GM19438 (cell line): ENCODE data around the gene POLG.

Experiments used
- ATAC-seq: cut with Tn5 transposase; IDR thresholded peaks from one replicate; pipeline ENCODE4 v1.9.1; 2021; ENCODE audit warnings: low read depth; ENCODE audit not compliant: unreplicated experiment

POLG gene

DNA sequence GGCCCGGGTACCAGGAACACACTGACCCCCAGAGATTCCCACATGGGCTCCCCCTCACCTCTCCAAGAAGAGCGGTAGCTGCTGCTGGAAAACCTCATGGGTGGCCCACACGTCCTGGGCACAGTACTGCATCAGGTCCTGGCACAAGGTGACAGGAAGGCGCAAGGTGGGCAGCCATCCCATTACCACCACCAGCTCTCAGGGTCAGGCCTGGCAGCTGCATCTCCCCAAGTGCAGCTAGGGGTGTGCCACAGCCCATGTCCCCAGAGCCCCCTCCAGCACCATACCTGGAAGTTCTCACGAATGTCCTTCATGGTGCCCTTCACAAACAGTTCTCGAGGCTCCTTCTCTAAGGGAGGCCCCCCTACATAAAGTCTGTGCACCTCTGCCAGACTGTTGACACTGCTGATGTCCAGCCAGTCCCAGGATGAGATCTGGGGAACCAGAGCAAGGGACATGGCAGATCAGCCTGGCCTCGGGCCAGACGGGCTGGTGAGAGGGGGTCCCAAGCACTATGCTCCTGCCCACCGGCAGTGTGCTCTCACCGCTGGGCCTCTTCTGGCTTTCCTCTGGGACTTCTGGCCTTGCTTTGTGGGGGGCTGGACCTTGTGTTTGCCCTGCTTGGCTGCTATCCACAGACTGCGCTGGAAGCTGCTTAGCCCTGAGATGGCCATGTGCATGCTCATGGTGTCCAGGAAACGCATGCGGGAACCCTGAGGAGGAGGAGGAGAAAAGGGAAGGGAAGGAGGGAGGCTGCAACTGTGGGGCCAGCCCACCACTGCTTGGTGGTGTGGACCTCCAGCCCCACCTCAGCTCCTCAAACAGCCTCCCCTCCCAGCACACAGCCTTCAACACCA lies 6.0 kb downstream of the POLG start:
- no peak for ATAC-seq

GRCh38 chr15:89327113-89327512 lies 7.5 kb downstream of the POLG start:
- ATAC-seq: no peak

- ATAC-seq: no peak
These were observed 8.3 kb downstream of the POLG start for GRCh38 chr15:89326316-89326715.

GRCh38 chr15:89325039-89325803 lies 9.4 kb downstream of the POLG start:
- ATAC-seq: no peak

GRCh38 chr15:89323825-89324224 lies 10.8 kb downstream of the POLG start:
- no peak for ATAC-seq

GRCh38 chr15:89322822-89323221 lies 11.8 kb downstream of the POLG start:
- ATAC-seq: no peak

DNA sequence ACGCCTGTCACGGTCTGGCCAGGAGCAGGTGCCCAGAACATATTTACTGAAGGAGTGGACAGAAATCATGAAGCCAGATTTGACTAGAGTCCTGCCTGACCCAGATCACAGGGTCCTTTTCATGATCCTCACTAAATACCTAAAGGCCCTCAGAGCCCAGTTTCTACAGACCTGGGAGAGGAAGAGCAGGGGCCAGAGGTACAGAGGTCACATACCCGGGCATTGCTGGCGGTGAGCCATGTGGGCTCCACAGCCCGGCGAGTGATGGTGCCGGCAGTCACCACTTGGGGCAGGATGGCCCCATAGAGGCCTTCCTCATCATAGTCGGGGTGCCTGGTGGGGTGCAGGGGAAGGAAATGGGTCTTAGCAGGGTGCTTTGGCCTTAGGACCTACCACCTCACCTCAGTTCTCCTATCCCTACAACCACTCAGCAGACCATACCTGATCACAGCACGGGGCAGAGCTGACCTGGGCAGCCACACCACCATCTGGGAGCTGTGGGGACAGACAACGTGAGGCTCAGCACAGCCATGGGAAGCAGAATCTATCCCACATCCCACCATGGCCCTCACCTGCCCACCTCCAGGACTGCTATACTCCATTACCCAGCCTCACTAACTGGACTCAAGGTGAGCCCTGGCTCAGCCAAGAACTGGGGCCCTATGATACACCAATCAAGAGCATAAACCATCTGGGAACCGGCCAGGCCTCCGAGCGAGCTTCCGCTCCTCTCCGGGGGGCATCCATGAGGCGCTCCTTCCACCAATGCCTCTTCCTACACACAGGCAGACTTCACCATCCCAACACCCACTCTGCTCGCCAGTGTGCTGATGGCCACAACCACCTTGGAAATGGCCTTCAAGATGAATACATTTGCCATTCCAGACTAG lies 12.9 kb downstream of the POLG start:
- ATAC-seq: no peak

- ATAC-seq: no peak
These were observed 14.4 kb downstream of the POLG start for GRCh38 chr15:89320200-89320599.

DNA sequence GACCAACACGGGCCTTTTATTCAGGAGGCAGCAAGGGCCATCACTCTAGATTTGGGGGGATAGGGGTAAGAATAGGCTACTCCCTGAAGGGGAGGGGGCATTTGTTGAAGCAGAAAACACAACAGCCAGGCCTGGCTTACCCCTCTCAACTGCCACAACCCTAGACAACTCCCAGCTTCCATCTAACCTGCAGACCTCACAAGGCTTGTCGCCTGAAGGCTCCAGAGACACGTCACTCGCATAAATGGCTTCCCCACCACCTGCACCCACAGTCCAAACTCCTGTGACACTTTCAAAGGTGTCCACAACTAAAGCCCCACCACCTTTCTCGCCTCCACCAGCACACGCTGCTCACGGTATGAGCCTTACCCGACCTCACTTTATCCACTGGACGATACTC lies 14.9 kb downstream of the POLG start:
- no peak for ATAC-seq

GRCh38 chr15:89317186-89317720 lies 17.4 kb downstream of the POLG start:
- no peak for ATAC-seq

DNA sequence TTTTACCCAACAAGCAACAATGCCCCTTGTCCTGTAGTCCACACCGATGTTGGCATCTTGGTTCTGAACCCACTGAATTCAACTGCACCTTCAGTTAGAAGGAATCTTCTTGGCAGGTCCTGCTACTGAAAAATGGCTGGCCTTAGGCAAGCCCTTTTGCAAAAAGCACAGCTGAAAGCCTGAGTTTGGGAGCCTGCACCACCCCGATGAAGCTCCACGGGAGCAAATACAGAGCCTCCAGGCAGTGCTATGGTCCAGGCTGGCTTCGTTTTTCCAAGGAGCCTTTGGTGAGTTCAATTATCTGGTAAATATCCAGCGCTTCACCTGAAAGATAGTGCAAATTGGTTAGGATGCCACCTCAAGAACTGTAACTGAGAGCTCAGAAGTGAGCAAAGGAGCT lies 18.1 kb downstream of the POLG start:
- no peak for ATAC-seq

GRCh38 chr15:89315375-89315929 lies 19.2 kb downstream of the POLG start:
- no peak for ATAC-seq

GRCh38 chr15:89309993-89310392 lies 24.6 kb downstream of the POLG start:
- ATAC-seq: no peak

DNA sequence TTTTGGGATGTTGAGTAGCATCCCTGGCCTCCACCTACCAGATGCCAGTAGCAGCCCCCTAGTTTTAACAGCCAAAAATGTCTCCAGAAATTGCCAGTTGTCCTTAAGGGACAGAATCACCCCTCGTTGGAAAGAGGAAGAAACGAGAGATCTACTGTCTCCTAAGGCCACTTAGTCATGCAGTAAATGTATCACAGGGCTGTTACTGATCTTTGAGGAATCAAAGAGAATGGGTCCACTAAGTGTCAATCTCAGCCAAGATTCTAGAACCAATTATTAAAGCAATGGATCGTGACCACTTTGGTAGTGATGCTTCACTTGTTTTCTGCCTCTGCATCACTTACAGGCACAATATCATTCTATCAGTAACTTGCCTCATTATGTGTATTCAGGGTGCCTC lies 26.4 kb downstream of the POLG start:
- ATAC-seq: no peak

- no peak for ATAC-seq
These were observed 26.8 kb downstream of the POLG start for GRCh38 chr15:89307791-89308190.

GRCh38 chr15:89307046-89307587 lies 27.5 kb downstream of the POLG start:
- no peak for ATAC-seq

GRCh38 chr15:89305395-89305794 lies 29.2 kb downstream of the POLG start:
- ATAC-seq: no peak

GRCh38 chr15:89303986-89304385 lies 30.6 kb downstream of the POLG start:
- ATAC-seq: no peak

- ATAC-seq: no peak
These were observed 33.1 kb downstream of the POLG start for GRCh38 chr15:89301304-89302089.
